HepG2 (cell line): ENCODE data around the gene TMEM8B. TPM values are rescaled to one million over a fixed set of nuclear protein-coding genes. Genes with fewer than 3 reads are reported as not detected.

Experiments
- DMAP1 ChIP-seq: IDR thresholded peaks from 2 replicates; pipeline ENCODE4 v1.6.1; 2016
- KLF11 ChIP-seq: IDR thresholded peaks from 2 replicates; pipeline ENCODE4 v1.6.1; 2016; ENCODE audit warnings: missing compliant biosample characterization
- KLF6 ChIP-seq: IDR thresholded peaks from 2 replicates; pipeline ENCODE4 v1.8.0; 2016; ENCODE audit warnings: missing biosample characterization, missing genetic modification reagents
- REL ChIP-seq: sonication (generic); formaldehyde crosslinking; conservative IDR thresholded peaks from 2 replicates; pipeline ENCODE4 v1.8.0; 2022; ENCODE audit warnings: mild to moderate bottlenecking, missing genetic modification reagents, moderate library complexity
- REPIN1 ChIP-seq: sonication (generic); formaldehyde crosslinking; IDR thresholded peaks from 2 replicates; pipeline ENCODE4 v1.8.0; 2022; ENCODE audit warnings: missing genetic modification reagents, low read depth, mild to moderate bottlenecking, borderline replicate concordance
- TBP ChIP-seq: sonication (generic); formaldehyde crosslinking; IDR thresholded peaks from 2 replicates; pipeline ENCODE4 v1.5.0; 2020; ENCODE audit warnings: missing genetic modification reagents
- TBX2 ChIP-seq: sonication (generic); formaldehyde crosslinking; IDR thresholded peaks from 2 replicates; pipeline ENCODE4 v1.5.0; 2020; ENCODE audit warnings: missing genetic modification reagents, mild to moderate bottlenecking, borderline replicate concordance
- THRA ChIP-seq: sonication (generic); formaldehyde crosslinking; IDR thresholded peaks from 2 replicates; pipeline ENCODE4 v1.4.0; 2020; ENCODE audit warnings: missing genetic modification reagents, borderline replicate concordance
- YEATS4 ChIP-seq: sonication (generic); formaldehyde crosslinking; IDR thresholded peaks from 2 replicates; pipeline ENCODE4 v1.4.0; 2020; ENCODE audit warnings: missing genetic modification reagents, borderline replicate concordance
- ZBTB3 ChIP-seq: sonication (generic); formaldehyde crosslinking; IDR thresholded peaks from 2 replicates; pipeline ENCODE4 v1.4.0; 2020; ENCODE audit warnings: low read depth, mild to moderate bottlenecking, moderate library complexity, missing genetic modification reagents, borderline replicate concordance
- ZFP41 ChIP-seq: sonication (generic); formaldehyde crosslinking; IDR thresholded peaks from 2 replicates; pipeline ENCODE4 v1.4.0; 2020; ENCODE audit warnings: mild to moderate bottlenecking, missing genetic modification reagents, borderline replicate concordance
- ZNF263 ChIP-seq: sonication (generic); formaldehyde crosslinking; IDR thresholded peaks from 2 replicates; pipeline ENCODE4 v1.4.0; 2020; ENCODE audit warnings: missing genetic modification reagents
- ZNF691 ChIP-seq: sonication (generic); formaldehyde crosslinking; IDR thresholded peaks from 2 replicates; pipeline ENCODE4 v1.4.0; 2020; ENCODE audit warnings: missing genetic modification reagents, low read depth, mild to moderate bottlenecking, borderline replicate concordance
- ZNF766 ChIP-seq: sonication (generic); formaldehyde crosslinking; IDR thresholded peaks from 2 replicates; pipeline ENCODE4 v1.5.0; 2020; ENCODE audit warnings: missing genetic modification reagents, borderline replicate concordance
- ZNF777 ChIP-seq: sonication (generic); formaldehyde crosslinking; IDR thresholded peaks from 2 replicates; pipeline ENCODE4 v1.4.0; 2020; ENCODE audit warnings: missing genetic modification reagents
- ZNF800 ChIP-seq: sonication (generic); formaldehyde crosslinking; IDR thresholded peaks from 2 replicates; pipeline ENCODE4 v1.4.0; 2020; ENCODE audit warnings: missing genetic modification reagents
- ZSCAN21 ChIP-seq: sonication (generic); formaldehyde crosslinking; IDR thresholded peaks from 2 replicates; pipeline ENCODE4 v1.8.0; 2022; ENCODE audit warnings: mild to moderate bottlenecking, missing genetic modification reagents, moderate library complexity, borderline replicate concordance
- ZSCAN25 ChIP-seq: sonication (generic); formaldehyde crosslinking; IDR thresholded peaks from 2 replicates; pipeline ENCODE4 v1.8.0; 2022; ENCODE audit warnings: mild to moderate bottlenecking, missing genetic modification reagents
- polyA plus RNA-seq, 8 experiments: library from polyadenylated mRNA; depleted of rRNA in 3 of 8; stranded (reverse) in 7 of 8; unstranded in 1 of 8; fragments of >200 nt; fragmentation: Illumina TruSeq in 4 of 8; extraction: Trizol in 4 of 8; gene quantifications; 2 replicates each; pipeline versions ENCODE4 v1.2.1 to v1.2.3, GENCODE V29; 2011 to 2016; ENCODE audit warnings: low read depth in 4 of 8, missing spikeins in 1 of 8, mixed read lengths in 1 of 8; ENCODE audit not compliant: insufficient read depth in 1 of 8
- total RNA-seq, 5 experiments: library from RNA; depleted of rRNA; stranded (reverse); fragments of >200 nt; fragmentation: Illumina TruSeq; extraction: Trizol; gene quantifications; 2 replicates each; pipeline ENCODE4 v1.2.3, GENCODE V29; 2016; ENCODE audit warnings: low read depth in 1 of 5
- TF ChIP-seq, protein P1 (sequence below): sonication (generic); formaldehyde crosslinking; IDR thresholded peaks from 2 replicates; pipeline ENCODE4 v1.4.0; 2020; ENCODE audit warnings: missing genetic modification reagents
- TF ChIP-seq, protein P2 (sequence below): sonication (generic); formaldehyde crosslinking; IDR thresholded peaks from 2 replicates; pipeline ENCODE4 v1.5.1; 2020; ENCODE audit warnings: missing genetic modification reagents, mild to moderate bottlenecking, borderline replicate concordance
- TF ChIP-seq, protein P3 (sequence below): IDR thresholded peaks from 2 replicates; pipeline ENCODE4 v1.6.1; 2016

TMEM8B gene
- total and polyA plus RNA-seq, 2 of the 13 experiments (the other 11 are each of a cell fraction or from before 2014, with no cell fraction given), result 2.1 to 2.7 TPM

GRCh38 chr9:35814106-35814840 lies 14.8 kb upstream of the TMEM8B start (continued):
- no peak for TF ChIP-seq YEATS4
- no peak; the same call in 1 of the 2 replicates for TF ChIP-seq TBX2 (CRISPR knock-in tag)
- TF ChIP-seq, protein P1, sequence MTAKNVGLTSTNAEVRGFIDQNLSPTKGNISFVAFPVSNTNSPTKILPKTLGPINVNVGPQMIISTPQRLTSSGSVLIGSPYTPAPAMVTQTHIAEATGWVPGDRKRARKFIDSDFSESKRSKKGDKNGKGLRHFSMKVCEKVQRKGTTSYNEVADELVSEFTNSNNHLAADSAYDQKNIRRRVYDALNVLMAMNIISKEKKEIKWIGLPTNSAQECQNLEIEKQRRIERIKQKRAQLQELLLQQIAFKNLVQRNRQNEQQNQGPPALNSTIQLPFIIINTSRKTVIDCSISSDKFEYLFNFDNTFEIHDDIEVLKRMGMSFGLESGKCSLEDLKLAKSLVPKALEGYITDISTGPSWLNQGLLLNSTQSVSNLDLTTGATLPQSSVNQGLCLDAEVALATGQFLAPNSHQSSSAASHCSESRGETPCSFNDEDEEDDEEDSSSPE, result peak; percentile 73; the same call in 1 of the 2 replicates
- no peak for TF ChIP-seq ZBTB3 (CRISPR knock-in tag)
- TF ChIP-seq ZNF800 (CRISPR knock-in tag), result no peak
- TF ChIP-seq ZNF766 (CRISPR knock-in tag), result peak; percentile 20; the same call in 1 of the 2 replicates
- TF ChIP-seq, protein P2, sequence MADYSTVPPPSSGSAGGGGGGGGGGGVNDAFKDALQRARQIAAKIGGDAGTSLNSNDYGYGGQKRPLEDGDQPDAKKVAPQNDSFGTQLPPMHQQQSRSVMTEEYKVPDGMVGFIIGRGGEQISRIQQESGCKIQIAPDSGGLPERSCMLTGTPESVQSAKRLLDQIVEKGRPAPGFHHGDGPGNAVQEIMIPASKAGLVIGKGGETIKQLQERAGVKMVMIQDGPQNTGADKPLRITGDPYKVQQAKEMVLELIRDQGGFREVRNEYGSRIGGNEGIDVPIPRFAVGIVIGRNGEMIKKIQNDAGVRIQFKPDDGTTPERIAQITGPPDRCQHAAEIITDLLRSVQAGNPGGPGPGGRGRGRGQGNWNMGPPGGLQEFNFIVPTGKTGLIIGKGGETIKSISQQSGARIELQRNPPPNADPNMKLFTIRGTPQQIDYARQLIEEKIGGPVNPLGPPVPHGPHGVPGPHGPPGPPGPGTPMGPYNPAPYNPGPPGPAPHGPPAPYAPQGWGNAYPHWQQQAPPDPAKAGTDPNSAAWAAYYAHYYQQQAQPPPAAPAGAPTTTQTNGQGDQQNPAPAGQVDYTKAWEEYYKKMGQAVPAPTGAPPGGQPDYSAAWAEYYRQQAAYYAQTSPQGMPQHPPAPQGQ (CRISPR knock-in tag), result 0 out of 2 replicates have a peak, but pooled peaks have one; percentile 54
- TF ChIP-seq THRA (CRISPR knock-in tag), result peak; percentile 87; the same call in 1 of the 2 replicates
- TF ChIP-seq ZSCAN25 (CRISPR knock-in tag), result peak; percentile 43; the same call in 1 of the 2 replicates
- peak; percentile 44; the same call in 1 of the 2 replicates for TF ChIP-seq ZNF777 (CRISPR knock-in tag)
- peak; percentile 64; the same call in 1 of the 2 replicates for TF ChIP-seq REPIN1 (CRISPR knock-in tag)
- TF ChIP-seq ZFP41 (CRISPR knock-in tag), result no peak
- TF ChIP-seq, protein P3, sequence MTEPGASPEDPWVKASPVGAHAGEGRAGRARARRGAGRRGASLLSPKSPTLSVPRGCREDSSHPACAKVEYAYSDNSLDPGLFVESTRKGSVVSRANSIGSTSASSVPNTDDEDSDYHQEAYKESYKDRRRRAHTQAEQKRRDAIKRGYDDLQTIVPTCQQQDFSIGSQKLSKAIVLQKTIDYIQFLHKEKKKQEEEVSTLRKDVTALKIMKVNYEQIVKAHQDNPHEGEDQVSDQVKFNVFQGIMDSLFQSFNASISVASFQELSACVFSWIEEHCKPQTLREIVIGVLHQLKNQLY, result peak; percentile 18; the same call in 1 of the 2 replicates
- 0 out of 2 replicates have a peak, but pooled peaks have one; percentile 16 for TF ChIP-seq KLF6
- peak; percentile 77; the same call in 1 of the 2 replicates for TF ChIP-seq ZNF691 (CRISPR knock-in tag)
- no peak for TF ChIP-seq ZSCAN21 (CRISPR knock-in tag)
- 0 out of 2 replicates have a peak, but pooled peaks have one; percentile 63 for TF ChIP-seq REL (CRISPR knock-in tag)
- TF ChIP-seq TBP (CRISPR knock-in tag), result no peak
- peak; percentile 53; the same call in 1 of the 2 replicates for TF ChIP-seq ZNF263
- TF ChIP-seq DMAP1 (CRISPR knock-in tag), result peak; percentile 78
- TF ChIP-seq KLF11 (CRISPR knock-in tag), result peak; percentile 19; the same call in 1 of the 2 replicates
